ENCODE measurements around the gene P2RX7. TPM values are rescaled to one million over a fixed set of nuclear protein-coding genes. Genes with fewer than 3 reads are reported as not detected.

The P2RX7 gene
- polyA plus RNA-seq, 1 donor from 2014 or later: not detected

GRCh38 chr12:121115530-121115929, 17.1 kb upstream of the P2RX7 start:
- Histone ChIP-seq H3K27ac (ENCODE audit: low read length) (no peak overlapping the region), H3F3A (ENCODE audit: insufficient read depth, low read length, poor library complexity, severe bottlenecking) (no peaks in the 10 kb centered on the region), H2AFZ (ENCODE audit: low read depth, low read length) (no peak overlapping the region), H3K9ac (ENCODE audit: low read length) (no peak overlapping the region), H3K4me2 (ENCODE audit: low read length) (no peak overlapping the region), H3K4me3 (ENCODE audit: low read length) (no peak overlapping the region), H3K79me2 (replicated peaks; ENCODE audit: insufficient read depth, low read length) (no peaks in the 10 kb centered on the region), H3K36me3 (ENCODE audit: insufficient read depth, low read length) (no peaks in the 10 kb centered on the region), H4K20me1 (ENCODE audit: insufficient read depth) (no peaks in the 10 kb centered on the region), H3K9me2 (ENCODE audit: insufficient read depth, low read length) (no peaks in the 10 kb centered on the region), H3K9me3 (ENCODE audit: low read length) (no peaks in the 10 kb centered on the region), H3K27me3 (ENCODE audit: insufficient read depth, low read depth, low read length) (no peaks in the 10 kb centered on the region)
- TF ChIP-seq RAD21 (conservative IDR thresholded peaks at IDR 0.05): no peak
- TF ChIP-seq POLR2AphosphoS5 (IDR thresholded peaks at IDR 0.05): no peak
- no peak for TF ChIP-seq EP300 (conservative IDR thresholded peaks at IDR 0.05; ENCODE audit: poor library complexity, severe bottlenecking)
- TF ChIP-seq TAF1 (IDR thresholded peaks at IDR 0.05; ENCODE audit: low read depth): no peak
- TF ChIP-seq SMC3 (conservative IDR thresholded peaks at IDR 0.05; ENCODE audit: poor library complexity): no peak
- TF ChIP-seq EZH2 (IDR thresholded peaks at IDR 0.05; ENCODE audit: borderline replicate concordance, insufficient read depth, low read length, poor library complexity, severe bottlenecking): no peak
- no peak for TF ChIP-seq REST (IDR thresholded peaks at IDR 0.05; ENCODE audit: borderline replicate concordance)
- TF ChIP-seq MXI1 (conservative IDR thresholded peaks at IDR 0.05; ENCODE audit: poor library complexity, severe bottlenecking): no peak
- no peak for TF ChIP-seq CTCF (IDR thresholded peaks at IDR 0.05; ENCODE audit: poor library complexity, severe bottlenecking)

GRCh38 chr12:121116318-121117225, 16.1 kb upstream of the P2RX7 start:
- no peak overlapping the region for H3K27ac ChIP-seq (ENCODE audit: low read length)
- no peak overlapping the region for H2AFZ ChIP-seq (ENCODE audit: low read depth, low read length)
- no peaks in the 10 kb centered on the region for H4K20me1 ChIP-seq (ENCODE audit: insufficient read depth)
- H3K4me2 ChIP-seq (ENCODE audit: low read length): no peak overlapping the region
- no peaks in the 10 kb centered on the region for H3K9me3 ChIP-seq (ENCODE audit: low read length)
- TF ChIP-seq MXI1 (conservative IDR thresholded peaks at IDR 0.05; ENCODE audit: poor library complexity, severe bottlenecking) (no peak), EZH2 (IDR thresholded peaks at IDR 0.05; ENCODE audit: borderline replicate concordance, insufficient read depth, low read length, poor library complexity, severe bottlenecking) (no peak), POLR2AphosphoS5 (IDR thresholded peaks at IDR 0.05) (no peak), CTCF (IDR thresholded peaks at IDR 0.05; ENCODE audit: poor library complexity, severe bottlenecking) (no peak), SMC3 (conservative IDR thresholded peaks at IDR 0.05; ENCODE audit: poor library complexity) (no peak), EP300 (conservative IDR thresholded peaks at IDR 0.05; ENCODE audit: poor library complexity, severe bottlenecking) (no peak), TAF1 (IDR thresholded peaks at IDR 0.05; ENCODE audit: low read depth) (no peak), RAD21 (conservative IDR thresholded peaks at IDR 0.05) (no peak), REST (IDR thresholded peaks at IDR 0.05; ENCODE audit: borderline replicate concordance) (no peak)
- H3K27me3 ChIP-seq (ENCODE audit: insufficient read depth, low read depth, low read length): no peaks in the 10 kb centered on the region
- no peaks in the 10 kb centered on the region for H3K79me2 ChIP-seq (replicated peaks; ENCODE audit: insufficient read depth, low read length)
- H3F3A ChIP-seq (ENCODE audit: insufficient read depth, low read length, poor library complexity, severe bottlenecking): no peaks in the 10 kb centered on the region
- no peaks in the 10 kb centered on the region for H3K9me2 ChIP-seq (ENCODE audit: insufficient read depth, low read length)
- H3K36me3 ChIP-seq (ENCODE audit: insufficient read depth, low read length): no peaks in the 10 kb centered on the region
- no peak overlapping the region for H3K4me3 ChIP-seq (ENCODE audit: low read length)
- H3K9ac ChIP-seq (ENCODE audit: low read length): no peak overlapping the region
